Esophagus muscularis mucosa (tissue), 3 donors: ENCODE measurements around the gene TENT5C.

Experiments used
- POLR2A ChIP-seq: fragments of 450-650 bp; IDR thresholded peaks from one replicate; pipeline ENCODE4 v1.6.1; 2017; ENCODE audit warnings: antibody characterized with exemption, moderate library complexity, mild to moderate bottlenecking, low read depth
- TF ChIP-seq, protein P1 (sequence below), 3 experiments: fragments of 200-600 bp in 2 of 3; fragments of 450-650 bp in 1 of 3; sonication (generic) in 2 of 3; IDR thresholded peaks; one replicate each; pipeline ENCODE4 v1.5.1; 2017 to 2019; ENCODE audit warnings: antibody characterized with exemption in 3 of 3, mild to moderate bottlenecking in 2 of 3, moderate library complexity in 1 of 3

GRCh38 chr1:117622726-117623125 lies 16.9 kb downstream of the TENT5C start:
- no peak for TF ChIP-seq POLR2A
- TF ChIP-seq, protein P1, sequence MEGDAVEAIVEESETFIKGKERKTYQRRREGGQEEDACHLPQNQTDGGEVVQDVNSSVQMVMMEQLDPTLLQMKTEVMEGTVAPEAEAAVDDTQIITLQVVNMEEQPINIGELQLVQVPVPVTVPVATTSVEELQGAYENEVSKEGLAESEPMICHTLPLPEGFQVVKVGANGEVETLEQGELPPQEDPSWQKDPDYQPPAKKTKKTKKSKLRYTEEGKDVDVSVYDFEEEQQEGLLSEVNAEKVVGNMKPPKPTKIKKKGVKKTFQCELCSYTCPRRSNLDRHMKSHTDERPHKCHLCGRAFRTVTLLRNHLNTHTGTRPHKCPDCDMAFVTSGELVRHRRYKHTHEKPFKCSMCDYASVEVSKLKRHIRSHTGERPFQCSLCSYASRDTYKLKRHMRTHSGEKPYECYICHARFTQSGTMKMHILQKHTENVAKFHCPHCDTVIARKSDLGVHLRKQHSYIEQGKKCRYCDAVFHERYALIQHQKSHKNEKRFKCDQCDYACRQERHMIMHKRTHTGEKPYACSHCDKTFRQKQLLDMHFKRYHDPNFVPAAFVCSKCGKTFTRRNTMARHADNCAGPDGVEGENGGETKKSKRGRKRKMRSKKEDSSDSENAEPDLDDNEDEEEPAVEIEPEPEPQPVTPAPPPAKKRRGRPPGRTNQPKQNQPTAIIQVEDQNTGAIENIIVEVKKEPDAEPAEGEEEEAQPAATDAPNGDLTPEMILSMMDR (IDR thresholded peaks at IDR 0.05), result no peak
